Kidney epithelial cell (primary cell): Measurements from ENCODE around the gene SMIM10L2A. TPM values are rescaled to one million over a fixed set of nuclear protein-coding genes. Genes with fewer than 3 reads are reported as not detected.

Experiments used
- DNase-seq: peaks from one replicate; pipeline ENCODE4 v3.0.0-alpha.2; 2010; ENCODE audit warnings: low read depth
- H3K27me3 ChIP-seq: 2 replicates; pipeline ENCODE4 v1.6.0; 2011; ENCODE audit warnings: low read length; ENCODE audit not compliant: control insufficient read depth, insufficient read depth
- H3K36me3 ChIP-seq: 2 replicates; pipeline ENCODE4 v1.5.1; 2011; ENCODE audit warnings: low read length; ENCODE audit not compliant: control insufficient read depth, insufficient read depth
- H3K4me3 ChIP-seq: 2 replicates; pipeline ENCODE4 v1.5.1; 2011; ENCODE audit warnings: low read depth, mild to moderate bottlenecking, control low read depth, low read length
- total RNA-seq: library from RNA; depleted of rRNA; stranded (reverse); fragments of >200 nt; gene quantifications from 2 replicates; pipeline ENCODE4 v1.2.3, GENCODE V29; 2015
- TF ChIP-seq, protein P1 (sequence below): IDR thresholded peaks from 2 replicates; pipeline ENCODE4 v1.5.1; 2011; ENCODE audit warnings: mild to moderate bottlenecking, moderate library complexity, low read length, control low read depth, inconsistent platforms; ENCODE audit not compliant: insufficient read depth, poor library complexity, severe bottlenecking

SMIM10L2A gene
- total RNA-seq, 1 donor from 2014 or later: 4.2 TPM

- H3K36me3 ChIP-seq: no peaks in the 10 kb centered on the region
- no peak overlapping the region for H3K4me3 ChIP-seq
- no peaks in the 10 kb centered on the region for H3K27me3 ChIP-seq
- no peak for DNase-seq
- TF ChIP-seq, protein P1, sequence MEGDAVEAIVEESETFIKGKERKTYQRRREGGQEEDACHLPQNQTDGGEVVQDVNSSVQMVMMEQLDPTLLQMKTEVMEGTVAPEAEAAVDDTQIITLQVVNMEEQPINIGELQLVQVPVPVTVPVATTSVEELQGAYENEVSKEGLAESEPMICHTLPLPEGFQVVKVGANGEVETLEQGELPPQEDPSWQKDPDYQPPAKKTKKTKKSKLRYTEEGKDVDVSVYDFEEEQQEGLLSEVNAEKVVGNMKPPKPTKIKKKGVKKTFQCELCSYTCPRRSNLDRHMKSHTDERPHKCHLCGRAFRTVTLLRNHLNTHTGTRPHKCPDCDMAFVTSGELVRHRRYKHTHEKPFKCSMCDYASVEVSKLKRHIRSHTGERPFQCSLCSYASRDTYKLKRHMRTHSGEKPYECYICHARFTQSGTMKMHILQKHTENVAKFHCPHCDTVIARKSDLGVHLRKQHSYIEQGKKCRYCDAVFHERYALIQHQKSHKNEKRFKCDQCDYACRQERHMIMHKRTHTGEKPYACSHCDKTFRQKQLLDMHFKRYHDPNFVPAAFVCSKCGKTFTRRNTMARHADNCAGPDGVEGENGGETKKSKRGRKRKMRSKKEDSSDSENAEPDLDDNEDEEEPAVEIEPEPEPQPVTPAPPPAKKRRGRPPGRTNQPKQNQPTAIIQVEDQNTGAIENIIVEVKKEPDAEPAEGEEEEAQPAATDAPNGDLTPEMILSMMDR: no peak
These were observed 3.6 kb downstream of the SMIM10L2A start for GRCh38 chrX:135425026-135425965.

GRCh38 chrX:135429429-135429828 lies 7.7 kb downstream of the SMIM10L2A start:
- TF ChIP-seq, protein P1: no peak
- Histone ChIP-seq H3K27me3 (no peaks in the 10 kb centered on the region), H3K4me3 (no peak overlapping the region), H3K36me3 (no peaks in the 10 kb centered on the region)
- no peak for DNase-seq

DNA sequence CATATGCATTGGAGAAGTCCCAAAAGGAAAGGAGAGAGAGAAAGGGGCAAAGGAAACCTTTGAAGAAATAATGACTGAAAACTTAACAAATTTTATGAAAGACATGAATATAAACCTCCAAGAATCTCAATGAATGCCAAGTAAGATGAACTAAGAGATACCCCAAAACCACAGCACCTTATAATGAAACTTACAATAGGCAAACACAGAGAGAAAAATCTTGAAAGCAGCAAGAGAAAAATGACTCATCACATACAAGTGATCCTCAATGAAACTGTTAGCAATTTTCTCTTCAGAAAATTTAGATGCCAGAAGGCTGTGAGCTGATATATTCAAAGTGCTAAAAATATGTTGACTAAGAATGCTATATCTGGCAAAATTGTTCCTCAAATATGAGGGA lies 10.1 kb downstream of the SMIM10L2A start:
- Histone ChIP-seq H3K36me3 (no peaks in the 10 kb centered on the region), H3K4me3 (no peak overlapping the region), H3K27me3 (no peaks in the 10 kb centered on the region)
- DNase-seq: no peak
- TF ChIP-seq, protein P1: no peak

GRCh38 chrX:135432453-135432852 lies 10.7 kb downstream of the SMIM10L2A start:
- no peak overlapping the region for H3K4me3 ChIP-seq
- H3K27me3 ChIP-seq: no peaks in the 10 kb centered on the region
- no peaks in the 10 kb centered on the region for H3K36me3 ChIP-seq
- TF ChIP-seq, protein P1: no peak
- no peak for DNase-seq

DNA sequence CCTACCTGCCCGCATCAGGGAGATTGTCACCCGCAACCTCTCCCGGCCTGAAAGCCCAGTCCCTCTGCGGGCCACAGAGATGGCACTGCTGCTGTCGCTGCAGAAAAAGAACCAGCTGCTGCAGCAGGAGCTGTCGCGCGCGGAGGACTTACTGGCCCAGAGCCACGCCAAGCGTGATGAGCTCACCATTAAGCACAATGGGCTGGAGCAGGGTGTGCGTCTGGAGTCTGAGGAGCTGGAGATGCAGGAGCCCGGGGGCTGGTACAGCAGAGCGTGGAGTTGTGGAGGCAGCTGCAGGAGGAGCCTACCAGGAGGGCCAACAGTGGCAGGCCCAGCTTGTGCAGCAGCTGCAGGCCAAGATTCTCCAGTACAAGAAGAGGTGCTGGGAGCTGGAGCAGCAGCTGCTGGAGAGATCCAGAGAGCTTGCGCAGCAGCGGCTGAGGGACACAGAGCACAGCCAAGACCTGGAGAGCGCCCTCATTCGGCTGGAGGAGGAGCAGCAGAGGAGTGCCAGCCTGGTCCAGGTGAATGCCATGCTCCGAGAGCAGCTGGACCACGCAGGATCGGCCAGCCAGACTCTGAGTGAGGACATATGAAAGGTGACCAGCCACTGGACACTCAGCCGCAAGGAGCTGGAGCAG lies 11.3 kb downstream of the SMIM10L2A start:
- no peaks in the 10 kb centered on the region for H3K27me3 ChIP-seq
- DNase-seq: no peak
- no peaks in the 10 kb centered on the region for H3K36me3 ChIP-seq
- TF ChIP-seq, protein P1: no peak
- no peak overlapping the region for H3K4me3 ChIP-seq
